ENCODE data around the gene COL18A1. TPM values are rescaled to one million over a fixed set of nuclear protein-coding genes. Genes with fewer than 3 reads are reported as not detected.
A peak's percentile ranks its signal among the peaks of the same experiment; 100 is the strongest.

The COL18A1 gene
- total and polyA plus RNA-seq, 2 of the 8 experiments (the other 6 are each of a cell fraction or from before 2014, with no cell fraction given): 145 to 201 TPM

GRCh38 chr21:45358261-45358670, 46.7 kb upstream of the COL18A1 start:
- 93% methylated on average over 15 of the region's 15 CpGs; no CpG with 5 or more reads in 1 of the 2 experiments for WGBS, 2 experiments (ENCODE audit: extremely low coverage in 1 of 2, insufficient coverage in 1 of 2, insufficient read length in 1 of 2, insufficient replicate concordance in 2 of 2, low coverage in 1 of 2, low lambda C conversion rate in 2 of 2, missing lambda C conversion rate in 1 of 2)
- H3K4me1 ChIP-seq (replicated peaks in 1 of 4; ENCODE audit: control insufficient read depth in 3 of 4, insufficient read depth in 4 of 4, low read length in 3 of 4): peaks cover 6 to 16% (median 11%) of the 10 kb centered on the region in 4 experiments
- H3K23me2 ChIP-seq (ENCODE audit: low read depth, low read length): no peaks in the 10 kb centered on the region
- H4K8ac ChIP-seq (ENCODE audit: extremely low read depth, insufficient read depth, low read length): peak overlapping the region; percentile 76; the same call in 1 of the 2 replicates
- DNase-seq (ENCODE audit: low read depth in 1 of 2, low spot score in 2 of 2) (no peak), FAIRE-seq (no peak)
- H3K9ac ChIP-seq (replicated peaks in 1 of 4; ENCODE audit: extremely low read depth in 1 of 4, low read depth in 3 of 4, low read length in 3 of 4): no peak overlapping the region
- no peaks in the 10 kb centered on the region for H3K79me1 ChIP-seq (ENCODE audit: low read depth, low read length)
- CTCF ChIA-PET (ENCODE audit: partially characterized antibody): interaction anchor here (0.7 to 4.6 kb wide), 17 partner anchors 10 to 100 kb away, joined by 3 to 39 read pairs (median 5); no protein-coding TSS in a partner anchor
- H3K9me3 ChIP-seq (ENCODE audit: insufficient read depth in 2 of 2, low read depth in 1 of 2, low read length in 1 of 2): no peaks in the 10 kb centered on the region
- H3K27ac ChIP-seq (ENCODE audit: low read depth, low read length): no peak overlapping the region
- H2BK20ac ChIP-seq (ENCODE audit: low read length): no peak overlapping the region
- no peak overlapping the region for H3K14ac ChIP-seq (ENCODE audit: insufficient read length)
- H2BK12ac ChIP-seq (ENCODE audit: low read depth, low read length): peak overlapping the region; percentile 5; the same call in 1 of the 2 replicates
- no peak overlapping the region for H3K4ac ChIP-seq (replicated peaks; ENCODE audit: insufficient read length, low read depth, low read length)
- no peak overlapping the region for H4K91ac ChIP-seq (replicated peaks; ENCODE audit: insufficient read length, low read length)
- H3K4me2 ChIP-seq (ENCODE audit: insufficient read depth in 1 of 2, low read depth in 2 of 2, low read length in 2 of 2): no peak overlapping the region
- no peak overlapping the region for H2BK5ac ChIP-seq (ENCODE audit: low read depth, low read length)
- H4K5ac ChIP-seq (ENCODE audit: insufficient read length, low read depth, low read length): no peak overlapping the region
- H4K20me1 ChIP-seq (replicated peaks in 1 of 2; ENCODE audit: control insufficient read depth in 1 of 2, insufficient read depth in 2 of 2, low read length in 2 of 2): peaks cover 0 to 1% of the 10 kb centered on the region in 2 experiments
- H2BK15ac ChIP-seq (ENCODE audit: low read length): peak overlapping the region; percentile 21; the same call in 1 of the 2 replicates
- H3K27me3 ChIP-seq (replicated peaks in 1 of 4; ENCODE audit: control insufficient read depth in 3 of 4, extremely low read depth in 1 of 4, insufficient read depth in 3 of 4, low read length in 3 of 4): no peaks in the 10 kb centered on the region; a peak in 1 of 7 replicates
- no peak overlapping the region for H2AFZ ChIP-seq (ENCODE audit: low read length)
- no peak overlapping the region for H3K56ac ChIP-seq (replicated peaks; ENCODE audit: insufficient read length, low read depth, low read length)
- no peak overlapping the region for H3K23ac ChIP-seq (ENCODE audit: insufficient read length)
- H2BK120ac ChIP-seq (replicated peaks; ENCODE audit: low read depth, low read length): no peak overlapping the region
- H3K79me2 ChIP-seq (ENCODE audit: control insufficient read depth in 1 of 2, insufficient read depth in 2 of 2, low read length in 2 of 2): no peaks in the 10 kb centered on the region
- POLR2A ChIA-PET (ENCODE audit: partially characterized antibody): interaction anchor here (0.8 to 3.1 kb wide), 3 partner anchors 25 to 49 kb away, joined by 3 to 11 read pairs (median 3); no protein-coding TSS in a partner anchor
- no peak overlapping the region for H3K4me3 ChIP-seq (ENCODE audit: extremely low read depth in 1 of 4, insufficient read depth in 2 of 4, low read depth in 3 of 4, low read length in 4 of 4)
- no peaks in the 10 kb centered on the region for H3K36me3 ChIP-seq (ENCODE audit: control insufficient read depth in 2 of 4, insufficient read depth in 4 of 4, low read length in 3 of 4)
- no peak overlapping the region; the same call in 1 of the 2 replicates for H3K18ac ChIP-seq (ENCODE audit: extremely low read depth, low read length)
- H2AK5ac ChIP-seq (ENCODE audit: low read depth, low read length): no peak overlapping the region
- no peak for TF ChIP-seq POLR2A (IDR thresholded peaks at IDR 0.05; ENCODE audit: control extremely low read depth in 1 of 2, low read depth in 2 of 2, low read length in 2 of 2)
- no peak for TF ChIP-seq SAP30 (IDR thresholded peaks at IDR 0.05; ENCODE audit: insufficient read depth, insufficient replicate concordance, low read length)
- TF ChIP-seq KDM1A (IDR thresholded peaks at IDR 0.05; ENCODE audit: borderline replicate concordance, low read length): no peak
- TF ChIP-seq ASH2L (IDR thresholded peaks at IDR 0.05; ENCODE audit: low read length): no peak
- no peak for TF ChIP-seq SRF (IDR thresholded peaks at IDR 0.05; ENCODE audit: low read depth, low read length)
- no peak for TF ChIP-seq SP2 (IDR thresholded peaks at IDR 0.05; ENCODE audit: low read length)
- no peak for TF ChIP-seq E2F6 (IDR thresholded peaks at IDR 0.05)
- no peak for TF ChIP-seq PHF8 (conservative IDR thresholded peaks at IDR 0.05; ENCODE audit: low read depth, low read length)
- no peak for TF ChIP-seq CTCF (IDR thresholded peaks at IDR 0.05; ENCODE audit: control extremely low read depth in 1 of 3, insufficient read depth in 1 of 3, low read depth in 1 of 3, low read length in 3 of 3)

All from H1 (cell line).